SK-N-MC (cell line): ENCODE results near the gene AMOTL2.

ENCODE experiments used
- DNase-seq: peaks from one replicate; pipeline ENCODE4 v3.0.0-alpha.2; 2011; ENCODE audit warnings: low read depth, low spot score
- H3K27ac ChIP-seq: fragments of 200-600 bp; sonication (generic); 2 replicates; pipeline ENCODE4 v1.5.1; 2016; ENCODE audit warnings: mixed run types
- H3K36me3 ChIP-seq: fragments of 200-600 bp; sonication (generic); 2 replicates; pipeline ENCODE4 v1.6.1; 2017; ENCODE audit warnings: antibody characterized with exemption, low read length, mixed read lengths; ENCODE audit not compliant: insufficient read depth
- H3K4me3 ChIP-seq: fragments of 200-600 bp; sonication (generic); 2 replicates; pipeline ENCODE4 v1.5.1; 2016
- H3K9ac ChIP-seq: fragments of 200-600 bp; sonication (generic); 2 replicates; pipeline ENCODE4 v1.8.0; 2017; ENCODE audit warnings: mixed run types, mixed read lengths; ENCODE audit not compliant: insufficient read length
- H3K9me3 ChIP-seq: fragments of 200-600 bp; sonication (generic); 2 replicates; pipeline ENCODE4 v1.6.1; 2017; ENCODE audit warnings: low read depth, mild to moderate bottlenecking, antibody characterized with exemption, low read length, moderate library complexity, mixed read lengths
- EZH2 ChIP-seq: fragments of 200-600 bp; sonication (generic); IDR thresholded peaks from one replicate; pipeline ENCODE4 v1.6.1; 2017; ENCODE audit warnings: antibody characterized with exemption
- FOXP2 ChIP-seq: optimal IDR thresholded peaks from 2 replicates; pipeline ENCODE3; 2011; ENCODE audit warnings: mild to moderate bottlenecking, moderate library complexity; ENCODE audit not compliant: insufficient read depth; ENCODE audit errors: extremely low read length, control extremely low read depth
- POLR2AphosphoS5 ChIP-seq: IDR thresholded peaks from 2 replicates; pipeline ENCODE4 v1.6.1; 2012; ENCODE audit warnings: mild to moderate bottlenecking, low read depth, low read length, borderline replicate concordance

AMOTL2 gene

GRCh38 chr3:134325061-134325705 is 49.1 kb downstream of the AMOTL2 start:
- Histone ChIP-seq H3K36me3 (no peaks in the 10 kb centered on the region), H3K9ac (no peak overlapping the region), H3K9me3 (no peaks in the 10 kb centered on the region), H3K4me3 (no peak overlapping the region), H3K27ac (no peak overlapping the region)
- DNase-seq: no peak
- TF ChIP-seq POLR2AphosphoS5: no peak
- no peak for TF ChIP-seq EZH2
- no peak for TF ChIP-seq FOXP2

GRCh38 chr3:134323966-134324962 is 50.0 kb downstream of the AMOTL2 start:
- TF ChIP-seq FOXP2 (no peak), EZH2 (no peak), POLR2AphosphoS5 (no peak)
- no peak for DNase-seq
- no peak overlapping the region for H3K4me3 ChIP-seq
- no peak overlapping the region for H3K9ac ChIP-seq
- no peaks in the 10 kb centered on the region for H3K36me3 ChIP-seq
- no peaks in the 10 kb centered on the region for H3K9me3 ChIP-seq
- H3K27ac ChIP-seq: 0 out of 2 replicates have a peak overlapping the region, but pooled peaks have one; percentile 32

- Histone ChIP-seq H3K4me3 (no peak overlapping the region), H3K9ac (no peak overlapping the region), H3K9me3 (no peaks in the 10 kb centered on the region), H3K27ac (no peak overlapping the region), H3K36me3 (no peaks in the 10 kb centered on the region)
- no peak for TF ChIP-seq FOXP2
- TF ChIP-seq EZH2: no peak
- no peak for DNase-seq
These were observed 52.0 kb downstream of the AMOTL2 start for GRCh38 chr3:134322286-134322685.

- TF ChIP-seq EZH2: no peak
- TF ChIP-seq FOXP2: no peak
- no peak for TF ChIP-seq POLR2AphosphoS5
- H3K9ac ChIP-seq: no peak overlapping the region
- H3K36me3 ChIP-seq: no peaks in the 10 kb centered on the region
- H3K9me3 ChIP-seq: no peaks in the 10 kb centered on the region
- DNase-seq: no peak
- no peak overlapping the region for H3K27ac ChIP-seq
- no peak overlapping the region for H3K4me3 ChIP-seq
These were observed 53.5 kb downstream of the AMOTL2 start for GRCh38 chr3:134320749-134321148.

GRCh38 chr3:134319931-134320330 is 54.3 kb downstream of the AMOTL2 start:
- Histone ChIP-seq H3K27ac (no peak overlapping the region), H3K9ac (no peak overlapping the region), H3K4me3 (no peak overlapping the region), H3K36me3 (no peaks in the 10 kb centered on the region), H3K9me3 (no peaks in the 10 kb centered on the region)
- DNase-seq: no peak
- TF ChIP-seq POLR2AphosphoS5 (no peak), EZH2 (no peak), FOXP2 (no peak)

- H3K36me3 ChIP-seq: no peaks in the 10 kb centered on the region
- no peak overlapping the region for H3K9ac ChIP-seq
- no peak overlapping the region for H3K4me3 ChIP-seq
- DNase-seq: no peak
- H3K27ac ChIP-seq: no peak overlapping the region
- H3K9me3 ChIP-seq: no peaks in the 10 kb centered on the region
- no peak for TF ChIP-seq EZH2
These were observed 56.1 kb downstream of the AMOTL2 start for GRCh38 chr3:134318166-134318565.

GRCh38 chr3:134317106-134317947 is 56.9 kb downstream of the AMOTL2 start:
- no peak for DNase-seq
- no peaks in the 10 kb centered on the region for H3K36me3 ChIP-seq
- TF ChIP-seq FOXP2: no peak
- no peak for TF ChIP-seq POLR2AphosphoS5
- no peak for TF ChIP-seq EZH2
- H3K27ac ChIP-seq: no peak overlapping the region
- H3K4me3 ChIP-seq: no peak overlapping the region
- H3K9me3 ChIP-seq: no peaks in the 10 kb centered on the region
- H3K9ac ChIP-seq: no peak overlapping the region

GRCh38 chr3:134315286-134316106 is 58.8 kb downstream of the AMOTL2 start:
- DNase-seq: no peak
- no peak overlapping the region for H3K9ac ChIP-seq
- H3K4me3 ChIP-seq: no peak overlapping the region
- H3K9me3 ChIP-seq: no peaks in the 10 kb centered on the region
- no peak overlapping the region for H3K27ac ChIP-seq
- TF ChIP-seq POLR2AphosphoS5 (no peak), FOXP2 (no peak), EZH2 (no peak)
- H3K36me3 ChIP-seq: no peaks in the 10 kb centered on the region
